Stimulated activated CD8-positive, alpha-beta memory T cell treated with anti-CD3 and anti-CD28 coated beads, Interleukin-15, amount 100 ng/mL, for 1 hour (primary cell): ENCODE measurements around the gene SNU13.
"Not testable (repeated sequence)": the region's sequence is repeated elsewhere in the genome, so short reads cannot be mapped to it uniquely, and the experiment has no call there.

Source experiments
- DNase-seq: peaks from one replicate; pipeline ENCODE4 v3.0.0-alpha.2; 2020; ENCODE audit warnings: low read depth

SNU13 gene

DNA sequence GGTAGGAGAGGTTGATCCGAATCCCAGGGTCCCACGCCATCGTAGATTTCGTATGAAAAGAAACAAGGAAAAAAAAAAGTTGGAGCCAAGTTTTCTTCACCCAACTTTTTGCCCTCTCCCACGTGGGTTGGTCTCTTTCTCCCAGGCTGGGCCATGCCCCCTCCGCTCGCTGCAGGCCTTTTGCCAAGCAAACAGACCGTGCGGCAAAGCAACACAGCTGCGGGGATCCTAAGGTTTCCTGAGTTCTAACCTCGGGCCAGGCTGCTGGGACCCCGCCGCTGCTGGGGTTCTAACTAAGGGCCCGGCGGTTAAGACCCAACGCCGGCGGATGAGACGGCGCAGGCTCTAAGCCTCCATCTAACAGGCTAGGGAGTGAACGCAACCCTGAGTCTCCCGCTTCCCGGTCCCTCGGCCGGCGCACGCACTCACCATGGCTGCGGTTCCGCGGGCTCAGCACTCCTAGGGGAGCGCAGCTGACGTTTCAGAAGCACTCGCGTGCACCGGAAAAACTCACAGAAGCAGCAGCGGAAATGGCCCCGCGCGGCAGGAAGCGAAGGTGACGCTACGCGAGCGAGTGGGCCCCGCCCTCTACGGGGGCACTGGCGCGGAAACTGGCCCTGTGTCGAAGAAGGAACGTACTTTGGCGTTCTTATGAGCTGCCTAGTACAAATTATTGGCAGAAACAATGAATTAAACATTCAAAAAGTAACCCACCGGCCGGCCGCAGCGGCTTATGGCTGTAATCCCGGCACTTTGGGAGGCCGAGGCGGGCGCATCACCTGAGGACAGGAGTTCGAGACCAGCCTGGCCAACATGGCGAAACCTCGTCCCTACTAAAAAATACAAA is at the start of gene SNU13:
Gene SNU13, minus strand, starts transcription at position 503 of the 847 bp plus-strand sequence. Its CDS starts 71 bp downstream, at position 432.
- peak; percentile 80 for DNase-seq

DNA sequence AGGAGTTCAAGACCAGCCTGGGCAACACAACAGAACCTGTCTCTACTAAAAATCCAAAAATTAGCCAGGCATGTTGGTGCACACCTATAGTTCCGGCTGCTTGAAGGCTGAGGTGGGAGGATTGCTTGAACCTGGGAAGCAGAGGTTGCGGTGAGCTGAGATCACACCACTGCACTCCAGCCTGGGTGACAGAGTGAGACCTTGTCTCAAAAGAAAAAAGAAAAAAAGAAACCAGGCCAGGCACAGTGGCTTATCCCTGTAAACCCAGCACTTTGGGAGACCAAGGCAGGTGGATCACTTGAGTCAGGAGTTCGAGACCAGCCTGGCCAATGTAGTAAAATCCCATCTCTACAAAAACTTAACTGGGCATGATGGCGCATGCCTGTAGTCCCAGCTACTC is 44.6 kb upstream of the SNU13 start:
- not testable (repeated sequence) for DNase-seq

DNA sequence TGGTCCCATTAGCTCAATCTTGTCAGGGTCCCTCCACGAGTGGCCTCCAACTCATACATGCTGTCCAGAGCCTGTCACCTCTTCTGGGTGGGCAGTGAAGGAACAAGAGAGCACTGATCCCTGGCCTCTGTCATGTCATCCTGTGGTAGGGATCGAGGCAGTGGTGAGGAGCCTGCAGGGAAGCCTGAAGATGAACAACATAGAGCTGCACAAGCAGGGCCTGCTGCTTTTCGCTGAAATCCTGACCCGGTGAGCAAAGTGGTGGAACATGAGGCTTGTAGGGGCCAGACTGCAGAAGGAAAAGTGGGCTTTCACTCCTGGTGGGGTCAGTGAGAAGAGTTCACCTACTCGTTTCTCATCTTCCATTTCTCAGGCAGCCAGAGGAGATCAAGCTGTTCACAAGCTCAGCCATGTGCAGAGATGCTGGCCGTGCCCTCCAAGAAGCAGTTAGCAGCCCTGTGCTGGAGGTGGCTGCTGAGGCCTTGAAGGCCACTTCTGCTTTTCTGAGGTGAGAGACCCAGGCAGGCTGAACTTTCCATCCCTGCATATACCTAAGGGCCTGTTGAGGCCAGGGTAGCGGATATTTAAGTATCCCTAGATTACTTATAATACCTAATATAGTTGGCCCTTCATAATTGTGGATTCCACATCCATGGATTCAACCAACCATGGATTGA is 43.6 kb upstream of the SNU13 start:
- DNase-seq: no peak

DNA sequence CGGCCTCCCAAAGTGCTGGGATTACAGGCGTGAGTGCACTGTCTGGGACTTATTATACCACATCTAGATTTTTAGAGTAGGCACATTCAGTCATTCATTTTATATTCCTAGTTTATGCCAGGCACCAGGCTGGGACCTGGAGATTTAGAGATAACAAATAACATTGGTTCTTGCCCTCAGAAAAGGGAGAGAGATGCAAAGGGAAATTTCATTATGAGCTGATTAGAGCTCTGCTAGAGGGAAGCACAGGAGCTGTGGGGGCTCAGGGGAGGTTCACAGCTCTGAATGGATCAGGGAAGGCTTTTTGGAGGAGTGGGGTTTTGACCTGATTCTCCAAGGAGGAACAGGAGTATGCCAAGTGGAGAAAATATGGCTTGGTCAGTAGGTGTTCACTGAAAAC is 42.9 kb upstream of the SNU13 start:
- no peak for DNase-seq

DNA sequence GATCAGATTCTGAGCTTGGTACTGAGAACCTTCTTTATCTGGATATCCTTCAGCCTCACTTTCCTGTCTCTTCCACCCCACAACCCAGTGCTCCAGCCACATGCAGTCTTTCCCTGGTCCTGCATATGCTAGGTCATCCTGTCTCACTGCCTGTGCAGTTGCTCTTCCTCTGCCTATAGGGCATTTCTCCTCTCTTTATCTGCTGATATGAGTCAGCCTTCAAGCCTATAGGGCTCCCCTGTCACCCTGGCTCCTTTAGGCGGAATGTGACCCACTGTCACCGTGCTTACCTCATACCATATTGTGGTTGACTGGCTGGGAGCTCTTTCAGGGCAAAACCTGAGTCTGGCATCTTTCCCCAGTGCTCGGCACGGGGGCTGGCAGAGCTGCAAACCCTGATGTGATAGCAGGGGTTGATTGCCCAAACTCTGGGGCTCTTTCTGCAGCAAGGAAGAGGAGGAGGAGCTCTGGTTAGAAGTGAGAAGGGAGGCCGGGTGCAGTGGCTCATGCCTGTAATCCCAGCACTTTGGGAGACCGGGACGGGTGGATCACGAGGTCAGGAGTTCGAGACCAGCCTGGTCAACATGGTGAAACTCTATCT is 36.9 kb upstream of the SNU13 start:
- no peak for DNase-seq

DNA sequence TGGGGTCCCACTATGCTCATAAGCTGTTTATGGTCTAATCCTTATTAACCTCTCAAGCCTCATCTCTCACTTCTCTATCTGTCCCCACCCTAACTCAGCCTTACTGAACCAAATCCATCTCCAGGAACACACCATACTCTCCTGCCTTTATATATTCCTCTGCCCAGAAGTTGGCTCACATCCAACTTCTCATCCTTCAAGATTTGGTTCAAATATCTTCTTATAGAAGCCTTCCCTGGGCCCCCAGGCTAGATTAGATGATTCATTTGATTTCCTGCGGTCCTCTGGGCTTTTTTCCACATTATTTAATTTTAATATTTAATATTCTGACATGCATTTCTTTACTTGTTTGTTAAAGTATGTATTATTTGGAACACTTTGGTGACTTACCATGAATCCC is 33.8 kb upstream of the SNU13 start:
- no peak for DNase-seq

DNA sequence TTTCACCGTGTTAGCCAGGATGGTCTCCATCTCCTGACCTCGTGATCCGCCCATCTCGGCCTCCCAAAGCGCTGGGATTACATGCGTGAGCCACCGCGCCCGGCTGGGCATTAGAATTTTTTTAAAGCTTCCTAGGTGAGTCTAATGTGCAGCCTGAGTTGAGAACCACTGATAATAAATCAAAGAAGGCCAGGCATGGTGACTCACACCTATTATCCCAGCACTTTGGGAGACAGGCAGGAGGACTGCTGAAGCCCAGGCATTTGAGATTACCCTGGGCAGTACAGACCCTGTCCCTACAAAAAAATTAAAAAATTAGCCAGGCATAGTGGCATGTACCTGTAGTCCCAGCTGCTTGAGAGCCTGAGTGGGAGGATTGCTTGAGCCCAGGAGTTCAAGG is 24.3 kb upstream of the SNU13 start:
- DNase-seq: no peak

DNA sequence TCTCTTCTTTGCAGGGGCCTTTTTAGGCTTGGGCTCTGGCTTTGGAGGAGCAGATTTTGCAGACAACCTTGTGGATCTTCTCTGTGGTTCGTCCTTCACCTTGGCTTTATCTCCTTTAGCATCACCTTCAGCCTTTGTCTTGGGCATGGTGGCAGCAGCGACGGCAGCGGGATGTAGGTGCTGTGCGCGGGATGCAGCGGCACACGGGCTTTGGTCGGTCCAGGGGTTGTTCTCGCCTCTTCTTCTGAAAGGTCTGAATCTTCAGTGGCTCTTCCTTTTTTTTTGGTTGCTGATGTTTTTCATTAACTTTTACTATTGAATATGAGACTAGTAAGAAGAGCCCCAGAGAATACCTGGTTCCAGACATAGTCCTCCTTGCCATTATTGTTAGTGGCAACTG is 20.7 kb upstream of the SNU13 start:
- DNase-seq: no peak

DNA sequence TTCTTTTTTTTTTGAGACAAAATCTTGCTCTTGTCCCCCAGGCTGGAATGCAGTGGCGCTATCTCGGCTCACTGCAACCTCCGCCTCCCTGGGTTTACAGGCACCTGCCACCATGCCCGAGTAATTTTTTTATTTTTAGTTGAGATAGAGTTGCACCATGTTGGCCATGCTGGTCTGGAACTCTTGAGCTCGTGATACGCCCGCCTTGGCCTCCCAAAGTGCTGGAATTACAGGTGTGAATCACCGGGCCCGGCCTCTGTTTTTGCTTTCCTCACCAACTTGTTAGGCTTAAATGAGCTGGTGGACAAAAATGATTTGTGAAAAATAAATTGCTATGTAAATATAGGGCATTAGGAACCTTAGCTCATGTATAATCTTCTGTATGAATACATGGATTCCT is 14.1 kb upstream of the SNU13 start:
- no peak for DNase-seq

DNA sequence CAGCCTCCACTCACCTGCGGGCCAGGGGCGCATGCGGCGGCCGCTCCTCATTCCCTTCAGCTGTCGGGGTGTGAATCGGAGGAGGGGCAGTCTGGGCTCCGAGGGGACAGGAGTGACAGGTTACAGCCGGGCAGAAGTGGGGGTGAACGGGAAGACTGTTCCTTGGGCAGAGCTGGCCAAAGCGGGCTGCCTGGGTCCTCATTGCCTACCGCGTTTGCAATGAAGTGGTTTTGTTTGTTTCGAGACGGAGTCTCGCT is 11.4 kb upstream of the SNU13 start:
- no peak for DNase-seq

DNA sequence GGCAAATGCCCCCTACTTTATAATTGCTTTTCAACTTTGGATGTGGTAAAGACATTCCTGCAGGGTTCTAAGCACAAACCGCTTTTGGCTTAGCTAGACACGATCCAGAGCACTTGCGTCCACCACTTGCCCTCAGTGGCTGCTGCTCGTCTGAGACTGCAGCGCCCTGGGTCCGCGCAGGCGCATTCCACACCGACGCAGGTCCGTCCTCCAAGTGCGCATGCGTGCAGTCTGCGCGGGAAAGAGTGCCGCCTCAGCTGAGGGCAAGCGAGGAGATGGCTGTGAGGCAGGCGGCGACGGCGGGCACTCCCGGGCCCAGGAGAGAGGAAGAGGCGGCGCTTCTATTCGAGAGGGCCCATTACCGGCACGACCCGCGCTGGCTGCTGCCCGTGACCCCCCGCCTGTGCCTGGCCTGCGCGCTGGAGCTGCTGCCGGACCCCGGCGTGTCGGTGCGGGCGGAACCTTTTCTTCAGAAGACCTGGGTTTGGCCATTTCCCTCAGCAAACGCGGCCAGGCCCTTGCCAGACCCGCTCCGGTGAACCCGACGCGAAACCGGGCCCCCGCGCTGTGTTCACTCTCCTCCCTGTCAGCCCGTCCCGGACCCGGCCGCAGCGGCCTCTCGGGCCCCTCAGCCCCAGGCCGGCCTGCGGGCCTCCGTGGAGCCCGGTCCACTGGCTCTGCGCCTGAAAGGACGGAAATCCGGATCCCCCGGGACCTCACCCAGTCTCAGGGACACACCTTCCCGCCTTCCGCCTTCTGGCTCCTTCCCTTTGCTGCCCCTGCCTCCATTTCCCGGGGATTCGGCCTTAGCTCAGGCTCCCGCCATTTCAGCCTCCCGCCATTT is 10.8 kb upstream of the SNU13 start, which contains the start of gene MEI1:
Gene MEI1, plus strand, starts transcription at position 240 of the 844 bp plus-strand sequence. Its CDS starts 36 bp downstream, at position 276.
- DNase-seq: peak; percentile 78

DNA sequence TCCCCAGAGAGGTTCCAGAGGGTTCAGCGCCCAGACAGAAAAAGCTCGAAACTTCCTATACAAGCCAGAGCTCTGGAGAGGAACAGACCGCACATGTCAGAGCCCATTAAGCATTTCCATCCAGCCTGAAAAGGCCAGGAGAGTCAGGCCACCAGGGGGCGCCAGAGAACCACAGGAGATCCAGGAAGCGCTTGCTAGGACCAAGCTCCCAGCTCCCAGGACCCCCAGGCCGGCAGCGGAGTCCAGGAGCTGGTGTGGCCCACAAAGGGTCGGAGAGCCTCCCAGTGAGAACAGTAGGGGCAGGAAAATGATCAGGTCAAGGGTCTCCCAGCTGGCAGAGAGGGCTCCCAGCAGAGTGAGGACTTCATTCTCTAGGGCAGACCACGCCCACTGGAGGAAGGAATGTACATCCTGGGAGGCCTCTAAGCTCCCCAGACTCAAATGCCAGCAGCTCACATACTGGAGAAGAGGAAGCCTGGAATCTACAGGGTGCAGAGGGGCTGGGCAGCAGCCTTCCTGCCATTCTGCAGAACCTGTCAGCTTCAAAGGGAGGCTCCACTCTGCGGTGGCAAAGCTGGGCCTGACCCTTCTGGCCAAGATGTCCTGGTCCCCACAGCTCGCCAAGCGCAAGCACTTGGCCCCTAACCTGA is 8.6 kb upstream of the SNU13 start:
- peak; percentile 96 for DNase-seq

DNA sequence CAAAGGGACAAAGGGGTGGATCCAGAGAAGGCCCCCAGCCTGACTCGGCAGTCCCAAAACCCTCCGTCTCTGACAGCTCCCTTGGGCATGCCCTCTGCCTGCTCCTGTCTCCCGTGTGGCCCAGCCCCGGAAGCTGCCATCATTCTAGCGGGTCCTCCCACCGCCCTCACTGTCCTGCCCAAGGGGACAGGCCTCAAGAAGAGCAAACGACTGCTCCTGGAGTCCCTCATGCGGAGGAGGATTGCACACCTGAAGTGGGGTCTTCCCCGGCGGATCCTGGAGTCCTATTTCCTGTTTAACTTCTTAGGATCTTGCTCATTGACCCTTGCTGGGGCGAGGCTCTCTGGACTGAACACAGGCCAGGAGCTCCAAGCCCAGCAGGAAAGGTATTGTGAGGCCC is 8.0 kb upstream of the SNU13 start:
- DNase-seq: no peak

DNA sequence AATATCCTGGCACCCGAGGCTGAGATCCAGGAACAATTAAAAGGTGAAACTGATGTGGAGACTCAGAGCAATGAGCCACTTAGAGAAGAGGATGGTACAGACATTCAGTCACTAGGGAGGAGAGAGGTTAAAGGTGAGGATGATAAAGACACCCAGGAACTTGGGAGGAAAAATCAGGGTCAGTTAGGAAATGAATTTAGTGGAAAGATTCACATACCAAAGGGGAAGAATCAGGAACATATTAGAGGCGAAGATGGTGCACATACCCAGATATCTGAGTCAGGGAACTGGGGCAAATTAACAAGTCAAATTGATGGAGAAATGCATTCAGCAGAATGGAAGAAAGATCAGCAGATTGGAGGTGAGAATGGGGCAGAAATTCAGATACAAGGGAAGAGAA is 6.5 kb upstream of the SNU13 start:
- no peak for DNase-seq

DNA sequence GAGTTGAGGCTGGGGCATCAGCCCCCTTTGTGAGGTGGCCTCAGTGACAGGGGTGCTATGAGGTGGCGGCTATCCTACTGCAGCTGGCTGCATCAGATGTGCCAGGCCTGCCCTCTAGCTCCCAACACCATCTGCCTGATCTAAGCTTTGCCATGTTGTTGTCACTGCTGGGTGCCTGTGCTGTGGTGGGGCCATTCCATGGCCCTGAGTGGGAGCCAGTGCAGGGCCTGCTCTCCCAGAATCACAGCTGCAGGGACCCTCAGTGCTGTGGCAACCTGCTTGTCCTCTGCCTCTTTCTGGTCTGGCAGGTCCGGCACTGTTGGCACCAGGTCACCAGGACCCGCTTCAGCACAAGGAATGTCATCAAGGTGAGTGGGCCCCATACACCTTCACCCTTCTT is 1.8 kb upstream of the SNU13 start:
- DNase-seq: no peak

DNA sequence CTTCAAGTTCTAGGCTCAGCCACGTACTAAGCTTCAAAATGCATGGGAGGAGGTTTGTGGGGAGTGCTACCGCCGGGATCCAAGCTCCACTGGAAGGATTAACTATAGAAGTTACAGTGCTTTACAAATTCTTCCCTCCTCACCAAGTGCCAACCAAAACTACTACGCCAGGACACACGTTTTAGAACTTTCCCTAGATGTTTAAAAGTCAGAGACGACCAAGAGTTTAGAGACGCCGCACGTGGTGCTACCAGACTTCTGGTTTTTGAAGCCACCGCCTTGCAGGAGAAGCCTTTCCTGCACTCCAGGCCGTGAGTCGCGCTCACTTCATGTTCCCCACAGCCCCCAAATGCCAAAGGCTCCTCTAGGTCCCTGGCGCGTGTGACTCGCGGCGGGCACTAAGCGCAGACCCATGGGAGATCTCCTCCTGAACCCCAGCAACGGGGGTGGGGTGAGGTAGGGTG is 734 bp downstream of the SNU13 start:
- no peak for DNase-seq

DNA sequence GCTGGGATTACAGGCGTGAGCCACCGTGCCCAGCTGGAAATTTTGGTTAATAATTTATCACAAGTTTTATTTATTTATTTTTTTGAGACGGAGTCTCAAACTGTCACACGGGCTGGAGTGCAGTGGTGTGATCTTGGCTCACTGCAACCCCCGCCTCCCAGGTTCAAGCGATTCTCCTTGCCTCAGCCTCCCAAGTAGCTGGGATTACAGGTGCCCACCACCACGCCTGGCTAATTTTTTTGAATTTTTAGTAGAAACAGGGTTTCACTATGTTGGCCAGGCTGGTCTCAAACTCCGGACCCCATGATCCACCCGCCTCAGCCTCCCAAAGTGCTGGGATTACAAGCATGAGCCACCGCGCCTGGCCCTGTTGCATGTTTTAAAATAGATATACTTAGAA is 1.8 kb downstream of the SNU13 start:
- not testable (repeated sequence) for DNase-seq

DNA sequence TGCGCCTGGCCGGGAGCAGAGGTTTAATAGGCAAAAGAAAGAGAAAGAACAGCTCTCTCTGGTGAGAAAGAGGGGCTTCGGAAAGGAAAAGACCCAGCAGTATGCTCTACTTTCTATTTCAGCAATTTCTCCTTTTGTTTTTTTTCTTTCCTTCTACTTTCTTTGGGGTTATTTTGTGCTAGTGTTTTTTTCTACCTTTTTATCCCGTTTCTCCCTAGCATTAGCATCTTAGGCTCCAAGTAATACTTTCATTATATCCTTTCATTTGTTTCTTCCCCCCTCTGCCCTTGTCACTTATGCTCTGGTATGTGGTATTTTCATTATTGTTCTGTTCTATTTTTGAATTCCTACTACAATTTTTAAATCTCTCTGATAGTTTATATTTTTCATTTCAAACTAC is 4.5 kb downstream of the SNU13 start:
- no peak for DNase-seq

DNA sequence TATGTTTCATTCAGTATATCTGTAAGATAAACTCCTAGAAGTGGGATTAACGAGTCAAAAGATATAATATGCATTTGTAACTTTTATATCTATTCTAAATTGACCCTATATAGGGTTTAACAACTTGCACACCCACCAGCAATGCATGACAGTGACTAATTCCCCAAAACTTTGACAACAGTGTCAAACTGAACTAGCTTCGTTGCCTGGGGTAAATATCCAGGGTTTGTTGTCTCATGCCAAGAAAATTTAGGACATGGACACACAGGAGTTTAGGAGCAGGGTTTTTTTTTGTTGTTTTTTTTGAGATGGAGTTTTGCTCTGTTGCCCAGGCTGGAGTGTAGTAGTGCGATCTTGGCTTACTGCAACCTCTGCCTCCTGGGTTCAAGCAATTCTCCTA is 5.1 kb downstream of the SNU13 start:
- no peak for DNase-seq

DNA sequence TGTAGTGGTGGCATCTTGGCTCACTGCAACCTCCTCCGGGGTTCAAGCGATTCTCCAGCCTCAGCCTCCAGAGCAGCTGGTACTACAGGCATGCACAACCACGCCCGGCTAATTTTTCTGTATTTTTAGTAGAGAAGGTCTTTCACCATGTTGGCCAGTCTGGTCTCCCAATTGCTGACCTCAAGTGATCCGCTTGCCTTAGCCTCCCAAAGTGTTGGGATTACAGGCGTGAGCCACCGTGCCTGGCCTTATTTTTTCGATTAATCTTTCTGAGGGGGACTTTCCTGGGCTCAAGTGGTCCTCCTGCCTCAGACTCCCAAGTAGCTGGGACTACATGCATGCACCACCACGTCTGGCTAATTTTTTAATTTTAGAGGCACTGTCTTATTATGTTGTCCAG is 5.6 kb downstream of the SNU13 start:
- DNase-seq: no peak

DNA sequence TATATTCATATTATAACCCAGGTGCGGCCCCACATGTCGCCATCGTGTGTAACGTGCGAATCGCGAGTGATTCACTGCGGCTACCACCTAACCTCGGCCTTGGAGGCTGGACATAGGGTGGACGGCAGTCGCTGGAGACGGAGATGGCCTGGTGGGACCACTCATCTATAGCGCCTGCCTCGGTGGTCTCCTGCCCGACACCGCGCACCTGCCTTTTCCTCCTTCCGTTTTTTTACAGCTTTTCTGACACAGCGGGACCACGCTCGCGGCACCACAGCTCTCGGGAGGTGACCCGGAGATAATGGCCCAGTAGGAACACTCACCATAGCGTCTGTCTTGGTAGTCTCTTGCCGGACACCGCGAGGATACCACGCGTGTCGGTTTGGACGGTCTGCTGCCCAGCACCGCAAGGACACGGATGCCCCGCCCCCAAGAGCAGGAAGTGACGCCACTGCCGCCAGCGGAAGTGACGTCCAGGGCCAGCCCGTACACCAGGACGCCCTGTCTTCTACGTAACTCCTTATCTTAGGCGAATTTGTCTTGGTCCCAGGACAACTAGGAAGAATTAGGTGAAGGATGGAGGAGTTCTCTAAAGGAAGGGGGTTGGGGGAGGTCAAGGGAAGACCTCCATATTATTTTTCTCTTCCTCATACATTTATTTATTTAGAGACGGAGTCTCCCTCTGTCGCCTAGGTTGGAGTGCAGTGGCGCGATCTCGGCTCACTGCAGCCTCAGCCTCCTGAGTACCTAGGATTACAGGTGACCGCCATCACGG is 6.4 kb downstream of the SNU13 start:
- peak; percentile 78 for DNase-seq
